NCI-H446 treated with DMSO at 0.1 percent for 48 hours (cell line): ENCODE data around the gene MXD4.

Source experiments
- DNase-seq: peaks from one replicate; lab custom pipeline; 2025; lab: John Stamatoyannopoulos, UW

MXD4 gene

DNA sequence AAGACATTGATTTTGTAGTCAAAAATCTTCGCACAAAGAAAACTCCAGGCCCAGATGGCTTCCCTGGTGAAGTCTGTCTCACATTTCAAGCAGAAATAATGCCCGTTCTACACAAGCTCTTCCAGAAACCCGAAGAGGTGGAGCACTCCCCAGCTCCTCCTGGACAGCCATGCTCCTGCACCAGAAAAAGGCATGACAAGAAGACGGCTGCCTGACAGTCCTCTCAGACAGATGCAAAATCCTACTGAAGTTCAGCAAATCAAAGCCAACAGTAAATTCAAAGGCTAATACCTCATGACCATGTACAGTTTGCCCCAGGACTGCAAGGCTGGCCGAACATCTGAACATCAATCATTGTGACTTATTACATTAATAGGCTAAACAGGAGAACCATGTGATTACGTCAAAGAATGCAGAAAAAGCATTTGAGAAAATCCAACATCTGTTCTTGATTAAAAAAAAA, 30.8 kb upstream of the MXD4 start:
- DNase-seq: no peak

GRCh38 chr4:2291705-2292645, 30.1 kb upstream of the MXD4 start:
- no peak for DNase-seq

DNA sequence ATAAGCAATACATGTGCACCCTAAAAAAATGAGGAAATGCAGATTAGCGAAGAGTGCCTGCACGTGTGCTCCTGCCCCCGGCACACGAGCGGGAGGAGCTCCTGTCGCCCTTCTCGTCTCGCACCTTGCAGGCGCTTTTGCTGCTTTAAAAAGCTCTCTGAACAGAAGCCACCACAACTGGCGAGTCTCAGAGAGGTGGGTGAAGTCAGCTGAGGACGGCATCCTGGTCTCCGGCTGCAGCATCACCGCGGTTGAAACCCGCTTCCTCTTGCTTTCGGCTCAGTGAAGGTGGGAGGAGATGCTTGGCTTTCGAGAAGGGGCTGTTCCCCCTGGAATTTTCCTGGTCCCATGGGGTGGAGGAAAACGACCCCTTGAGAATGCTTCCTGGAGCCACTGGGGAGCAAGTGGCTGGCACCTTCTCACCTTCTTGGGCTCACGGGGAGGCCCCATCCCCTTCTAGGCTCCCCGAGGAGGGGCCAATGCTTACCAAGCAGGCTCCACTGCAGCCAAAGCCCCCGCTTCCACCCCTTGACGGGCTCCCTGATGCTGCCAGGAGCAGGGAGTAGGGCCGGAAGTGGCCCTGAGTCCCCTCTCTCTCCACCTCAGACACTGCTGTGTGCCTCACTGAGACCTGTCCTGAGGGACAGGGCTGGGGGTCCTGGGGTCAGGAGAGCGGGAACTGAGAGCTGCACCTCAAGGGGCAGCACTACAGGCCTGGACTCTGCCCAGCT, 29.2 kb upstream of the MXD4 start:
- no peak for DNase-seq

DNA sequence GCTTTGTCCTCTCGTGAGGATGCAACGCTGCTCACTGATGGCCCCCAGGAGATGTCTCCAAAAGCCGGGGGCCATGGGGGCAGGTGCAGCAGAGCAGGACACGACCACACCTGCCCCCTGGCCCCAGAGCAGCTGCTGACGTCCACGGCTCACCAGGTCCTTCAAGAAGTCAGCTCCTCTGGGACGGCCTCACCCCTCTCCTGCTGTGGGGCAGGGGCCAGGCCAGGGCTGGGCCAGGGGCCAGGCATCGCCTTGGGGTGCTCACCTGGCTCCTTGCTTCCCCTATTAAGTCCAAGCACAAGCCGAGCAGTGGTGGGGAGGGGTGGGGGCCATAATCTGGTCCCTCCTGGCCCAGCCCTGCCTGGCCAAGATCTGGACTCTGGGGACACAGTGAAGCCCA, 28.6 kb upstream of the MXD4 start:
- DNase-seq: no peak

DNA sequence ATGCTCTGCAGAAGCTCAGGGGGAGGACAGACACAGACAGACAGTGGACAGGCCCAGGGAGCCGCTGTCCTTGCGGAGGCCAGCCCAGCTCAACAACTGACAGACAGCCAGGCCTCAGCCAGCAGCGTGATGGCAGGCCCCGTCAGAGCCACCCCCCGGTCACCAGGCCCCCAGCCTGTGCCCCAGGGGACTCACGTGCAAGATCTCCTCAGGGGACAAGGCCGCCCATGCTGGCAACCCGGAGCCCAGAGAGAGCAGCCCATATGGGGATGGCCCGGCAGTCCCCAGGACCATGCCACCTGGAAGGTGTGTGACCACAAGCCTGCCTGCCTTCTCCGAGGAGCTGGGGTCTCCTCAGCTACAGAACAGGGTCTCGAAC, 28.0 kb upstream of the MXD4 start:
- DNase-seq: no peak

- no peak for DNase-seq
Measured at GRCh38 chr4:2289311-2289954, 27.5 kb upstream of the MXD4 start.

- DNase-seq: no peak
Measured at GRCh38 chr4:2288051-2288541, 26.2 kb upstream of the MXD4 start.

- DNase-seq: no peak
Measured at GRCh38 chr4:2287594-2287915, 25.6 kb upstream of the MXD4 start.

DNA sequence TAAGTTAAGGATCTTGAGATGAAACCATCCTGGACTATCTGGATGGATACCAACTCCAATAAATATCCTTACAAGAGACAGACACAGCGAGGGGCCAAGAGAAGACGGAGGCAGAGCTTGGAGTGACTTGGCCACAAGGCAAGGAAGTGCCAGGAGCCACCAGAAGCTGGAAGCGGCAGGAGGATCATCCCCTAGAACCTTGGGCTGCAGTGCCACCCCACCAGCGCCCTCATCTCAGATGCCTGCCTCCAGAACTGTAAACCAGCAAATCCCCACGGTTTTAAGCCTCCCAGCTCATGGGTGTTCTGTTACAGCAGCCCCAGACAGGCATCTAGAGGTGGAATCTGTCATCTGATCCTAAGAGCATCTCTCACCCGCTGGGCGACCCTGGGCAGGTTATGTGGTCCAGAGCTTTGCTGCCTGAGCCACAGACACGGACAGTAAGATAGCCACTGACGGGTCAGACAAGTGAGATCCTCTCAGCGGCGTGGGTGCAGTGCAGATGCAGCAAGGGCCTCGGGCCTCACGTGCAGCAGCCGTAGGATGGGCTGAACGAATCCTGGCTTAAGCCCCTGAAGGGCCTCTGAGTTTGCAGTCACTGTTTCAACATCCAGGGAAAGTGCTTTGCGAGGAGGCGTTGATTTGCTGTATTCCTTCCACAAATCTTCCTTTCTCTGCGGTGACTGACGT, 25.1 kb upstream of the MXD4 start:
- no peak for DNase-seq

DNA sequence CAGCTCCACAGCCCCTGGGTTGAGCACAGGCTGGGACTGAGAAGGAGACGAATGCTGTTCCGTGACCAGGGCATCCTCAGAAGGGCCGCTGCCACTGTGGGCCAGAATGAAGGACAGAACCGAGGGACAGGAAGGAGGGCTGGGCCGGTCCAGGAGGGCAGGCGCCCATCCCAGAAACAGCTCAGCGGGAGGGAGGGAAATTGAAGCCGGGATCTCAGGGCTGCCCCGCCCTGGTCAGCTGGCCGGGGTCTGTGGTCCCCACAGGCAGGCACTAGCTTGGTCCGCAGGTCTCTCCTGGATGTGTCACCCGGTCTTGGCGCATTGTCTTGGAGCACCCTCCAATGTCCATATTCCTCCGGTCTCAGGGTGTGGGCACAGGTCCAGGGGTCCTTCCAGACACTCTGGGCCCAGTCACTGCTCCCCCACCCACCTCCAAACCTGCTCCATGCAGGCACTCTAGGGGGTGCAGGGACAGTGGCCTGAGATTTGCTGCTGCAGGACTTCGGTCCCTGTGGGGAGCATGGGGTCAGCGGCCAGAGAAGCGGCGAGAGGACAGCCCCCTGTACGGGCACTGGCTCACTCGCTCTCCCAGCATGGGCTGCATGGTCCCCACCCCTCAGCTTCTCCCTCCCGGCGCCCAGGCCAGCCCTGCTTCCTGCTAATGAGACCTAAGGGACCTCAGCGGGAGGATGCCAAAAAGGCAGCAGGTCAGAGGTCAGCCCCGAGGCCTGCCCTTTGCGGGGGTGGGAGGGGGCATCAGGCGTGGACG, 23.9 kb upstream of the MXD4 start:
- no peak for DNase-seq

GRCh38 chr4:2284934-2285612, 23.2 kb upstream of the MXD4 start:
- no peak for DNase-seq

DNA sequence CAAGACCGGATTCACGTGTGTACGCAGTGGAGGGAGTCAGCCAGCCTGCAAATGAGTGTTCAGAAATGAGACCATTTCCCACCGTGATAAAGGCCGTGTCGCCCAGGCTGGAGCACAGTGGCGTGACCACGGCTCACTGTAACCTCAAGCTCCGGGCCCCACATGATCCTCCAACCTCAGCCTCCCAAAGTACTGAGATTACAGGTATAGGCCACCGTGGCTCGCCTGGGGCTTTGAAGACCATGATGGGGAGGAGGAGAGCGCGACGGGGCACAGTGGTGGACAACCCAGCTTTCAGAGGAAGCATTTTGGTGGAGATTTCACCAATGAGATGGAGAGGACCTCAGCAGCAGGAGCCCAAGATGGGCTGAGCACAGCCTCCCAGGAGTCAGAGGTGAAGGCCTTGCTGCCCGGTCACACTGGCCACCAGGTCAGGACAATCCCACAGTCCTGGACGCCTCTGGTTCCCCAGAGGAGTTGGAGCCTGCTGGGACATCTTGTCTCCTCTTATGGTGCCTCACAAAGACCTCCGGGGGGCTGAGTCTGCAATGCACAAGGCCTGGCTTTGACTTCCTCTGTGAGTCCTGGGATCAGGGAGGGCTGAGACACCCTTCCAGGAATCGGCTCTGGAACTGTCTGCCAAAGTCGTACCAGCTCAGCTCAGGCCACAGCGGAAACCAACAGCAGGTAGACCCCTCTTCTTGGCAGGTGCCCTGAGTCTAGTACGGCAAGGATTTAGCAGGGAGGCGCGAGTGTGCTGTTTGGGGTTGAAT, 22.4 kb upstream of the MXD4 start:
- no peak for DNase-seq

GRCh38 chr4:2283199-2283711, 21.3 kb upstream of the MXD4 start:
- no peak for DNase-seq

DNA sequence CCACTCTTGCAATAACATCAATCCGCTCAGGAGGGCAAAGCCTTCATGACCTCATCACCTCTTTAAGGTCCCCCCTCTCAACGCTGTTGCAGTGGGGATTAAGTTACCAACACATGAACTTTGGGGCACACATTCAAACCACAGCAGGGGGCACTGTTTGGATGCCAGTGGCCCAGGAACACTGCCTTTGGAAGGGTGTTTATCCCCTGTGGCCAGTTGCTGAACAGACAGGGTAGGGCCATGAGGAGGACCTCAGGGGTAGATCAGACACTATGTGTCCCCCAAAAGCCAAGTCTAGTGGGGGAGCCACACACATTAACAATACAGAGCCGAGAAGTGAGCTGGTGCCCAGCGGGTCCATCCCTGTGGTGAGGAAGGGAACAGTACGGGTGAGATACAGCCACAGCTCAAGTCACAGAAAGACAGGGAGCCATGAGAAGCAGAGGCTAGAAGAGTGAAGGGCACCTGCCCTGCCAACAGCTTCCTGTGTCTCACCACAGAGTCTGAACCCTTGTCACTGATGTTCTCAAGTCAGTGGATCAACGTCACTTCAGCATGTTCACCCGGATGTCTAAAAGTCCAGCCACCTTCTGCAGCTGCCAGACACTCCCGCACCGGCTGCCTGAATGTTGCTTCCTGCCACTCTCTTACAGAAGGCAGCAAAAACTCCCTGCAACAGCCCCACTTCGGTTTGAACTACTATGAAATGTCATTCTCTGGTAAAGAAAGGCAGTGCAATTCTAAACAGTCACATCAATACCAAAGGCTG, 19.9 kb upstream of the MXD4 start:
- DNase-seq: no peak

DNA sequence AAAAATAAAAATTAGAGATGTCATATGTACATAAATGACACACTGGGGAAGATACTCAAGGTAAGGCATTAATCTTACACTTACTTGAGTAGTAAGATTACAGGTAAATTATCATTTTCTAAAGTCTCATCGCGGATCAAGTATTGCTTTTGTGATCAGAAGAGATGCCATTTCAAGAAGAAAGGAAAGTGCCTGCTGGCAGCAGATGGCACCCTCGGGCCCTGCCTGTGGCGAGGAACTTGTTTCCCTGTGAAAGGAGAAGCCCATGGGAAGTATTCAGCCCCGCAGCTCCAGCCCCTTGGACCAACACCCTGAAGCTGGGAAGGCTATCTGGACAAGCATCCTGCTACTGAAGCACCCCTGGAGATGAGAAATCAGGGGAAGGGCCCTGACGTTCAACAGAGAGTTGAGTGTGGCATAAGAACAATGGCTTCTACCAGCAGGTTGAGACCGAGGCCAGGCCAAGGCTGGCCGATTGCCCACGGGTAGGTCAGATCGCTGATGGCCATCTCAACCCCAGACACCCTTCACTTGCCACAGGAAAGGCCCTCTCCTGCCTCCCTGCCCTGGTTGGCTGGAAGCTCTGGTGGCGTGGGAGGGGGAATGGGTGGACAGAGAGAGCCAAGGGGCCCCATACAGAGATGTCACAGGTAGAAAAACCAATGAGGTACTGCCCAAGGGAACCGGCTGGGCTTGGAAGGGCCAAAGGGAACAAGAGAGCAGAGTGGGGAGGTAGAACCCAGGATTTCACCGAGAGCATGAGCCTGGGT, 18.8 kb upstream of the MXD4 start:
- no peak for DNase-seq

DNA sequence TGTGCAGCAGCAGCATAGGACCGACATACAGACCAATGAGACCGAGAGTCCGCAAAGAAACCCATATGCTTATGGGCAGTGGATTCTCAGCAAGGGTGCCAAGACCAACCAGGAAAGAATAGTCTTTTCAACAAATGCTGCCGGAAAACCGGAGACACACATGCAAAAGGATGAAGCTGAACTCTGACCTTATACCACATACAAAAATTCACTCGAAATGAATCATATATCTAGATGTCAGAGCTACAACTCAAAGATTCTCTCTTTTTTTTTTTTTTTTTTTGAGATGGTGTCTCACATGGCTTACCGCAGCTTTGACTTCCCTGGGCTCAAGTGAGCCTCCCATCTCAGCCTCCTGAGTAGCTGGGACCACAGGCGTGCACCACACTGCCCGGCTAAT, 16.0 kb upstream of the MXD4 start:
- no peak for DNase-seq

DNA sequence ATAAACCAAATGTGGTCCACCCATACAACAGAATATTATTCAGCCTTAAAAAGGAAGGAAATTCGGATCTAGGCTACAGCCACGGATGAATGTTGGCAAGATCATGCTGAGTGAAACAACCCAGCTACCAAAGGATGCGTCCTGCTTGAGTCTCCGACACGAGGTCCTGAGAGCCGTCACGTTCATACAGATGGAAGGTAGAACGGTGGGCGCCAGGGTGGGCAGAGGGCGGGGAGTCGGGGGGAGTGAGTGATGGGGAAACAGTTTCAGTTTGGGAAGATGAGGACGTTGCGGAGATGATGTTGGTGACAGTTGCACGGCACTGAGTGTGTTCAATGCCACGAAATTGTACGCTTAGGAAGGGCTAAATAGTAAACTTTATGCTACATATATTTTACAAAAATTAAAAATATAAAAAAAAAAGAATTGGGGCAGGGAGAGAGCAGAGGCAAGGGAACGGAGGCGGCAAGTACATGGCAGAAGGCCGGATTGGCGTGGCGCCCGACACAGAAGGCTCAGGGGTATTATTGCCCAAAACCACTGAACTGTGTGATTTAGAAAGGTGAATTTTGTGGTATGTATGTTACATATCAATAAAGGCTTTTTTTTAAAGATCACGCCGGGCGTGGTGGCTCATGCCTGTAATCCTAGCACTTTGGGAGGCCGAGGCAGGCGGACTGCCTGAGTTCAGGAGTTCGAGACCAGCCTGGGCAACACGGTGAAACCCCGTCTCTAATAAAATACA, 14.8 kb upstream of the MXD4 start:
- no peak for DNase-seq
